Suprapubic skin (tissue), 4 donors: Measurements from ENCODE around the gene KL.

ENCODE experiments used
- CTCF ChIP-seq, 2 donors: fragments of 200-600 bp in 1 of 2; fragments of 450-650 bp in 1 of 2; sonication (generic) in 1 of 2; IDR thresholded peaks; one replicate each; pipeline ENCODE4 v1.5.1; 2016 to 2019; ENCODE audit warnings: antibody characterized with exemption in 2 of 2, mild to moderate bottlenecking in 1 of 2, moderate library complexity in 1 of 2
- POLR2A ChIP-seq, 2 donors: fragments of 450-650 bp; IDR thresholded peaks; one replicate each; pipeline ENCODE4 v1.6.1; 2017; ENCODE audit warnings: antibody characterized with exemption in 2 of 2, mild to moderate bottlenecking in 2 of 2, moderate library complexity in 2 of 2
- POLR2AphosphoS5 ChIP-seq, 3 donors: sonication (generic); formaldehyde crosslinking; IDR thresholded peaks; one replicate each; pipeline ENCODE4 v1.6.1; 2017; ENCODE audit warnings: antibody characterized with exemption in 3 of 3

- TF ChIP-seq CTCF (IDR thresholded peaks at IDR 0.05) (no peak), POLR2A (IDR thresholded peaks at IDR 0.05) (no peak), POLR2AphosphoS5 (IDR thresholded peaks at IDR 0.05) (no peak)
These were observed 44.6 kb downstream of the KL start for GRCh38 chr13:33060815-33061214.
